Measurements from ENCODE around the gene UFD1. TPM values are rescaled to one million over a fixed set of nuclear protein-coding genes. Genes with fewer than 3 reads are reported as not detected.

The UFD1 gene
- total RNA-seq, 1 experiment from 2014 or later: 57.9 TPM

DNA sequence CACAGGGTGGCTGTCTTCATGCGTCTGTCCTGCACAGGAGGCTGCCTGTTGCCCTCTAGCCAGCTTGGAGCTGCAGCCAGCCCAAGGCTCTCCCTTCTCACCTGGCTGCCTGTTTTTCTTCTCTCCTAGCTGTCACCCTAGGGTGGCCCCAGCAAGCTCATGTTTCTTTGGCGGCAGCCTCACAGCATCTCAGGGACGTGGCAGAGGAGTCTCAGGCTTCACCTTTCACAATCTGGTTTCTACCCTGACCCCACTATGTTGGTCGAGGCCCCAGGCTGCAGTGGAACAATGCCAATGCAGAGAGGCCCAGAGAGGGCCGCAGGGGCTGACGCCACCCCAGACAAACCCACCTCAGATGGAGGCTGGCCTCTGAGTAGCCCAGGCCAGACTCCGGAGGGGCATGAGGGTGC lies 47.7 kb upstream of the UFD1 start:
- DNase-seq (ENCODE audit: low spot score) (no peak), ATAC-seq (no peak)
- no peak overlapping the region for H3K4me3 Mint-ChIP-seq
- H3K4me1 Mint-ChIP-seq: peaks cover 11% of the 10 kb centered on the region
- ChIA-PET POLR2A (no interaction called here), CTCF (interaction anchor here (1.2 kb wide), 1 partner anchor 103 kb away, joined by 3 read pairs; no protein-coding TSS in a partner anchor)
- no peaks in the 10 kb centered on the region for H3K36me3 Mint-ChIP-seq
- H3K9me3 Mint-ChIP-seq: no peaks in the 10 kb centered on the region
- peaks cover 52% of the 10 kb centered on the region for H3K27me3 Mint-ChIP-seq (ENCODE audit: low read depth)
- no peak overlapping the region for H3K27ac Mint-ChIP-seq
- TF ChIP-seq FOXP1 (CRISPR knock-in tag; IDR thresholded peaks at IDR 0.05; ENCODE audit: borderline replicate concordance): no peak
- TF ChIP-seq SMAD3 (CRISPR knock-in tag; IDR thresholded peaks at IDR 0.05; ENCODE audit: borderline replicate concordance): no peak
- TF ChIP-seq SP1 (CRISPR knock-in tag; conservative IDR thresholded peaks at IDR 0.05): no peak
- no peak for TF ChIP-seq RORB (CRISPR knock-in tag; IDR thresholded peaks at IDR 0.05)
- no peak for TF ChIP-seq SOX15 (CRISPR knock-in tag; IDR thresholded peaks at IDR 0.05)
- TF ChIP-seq GABPB1 (CRISPR knock-in tag; IDR thresholded peaks at IDR 0.05): no peak
- TF ChIP-seq, protein P1, sequence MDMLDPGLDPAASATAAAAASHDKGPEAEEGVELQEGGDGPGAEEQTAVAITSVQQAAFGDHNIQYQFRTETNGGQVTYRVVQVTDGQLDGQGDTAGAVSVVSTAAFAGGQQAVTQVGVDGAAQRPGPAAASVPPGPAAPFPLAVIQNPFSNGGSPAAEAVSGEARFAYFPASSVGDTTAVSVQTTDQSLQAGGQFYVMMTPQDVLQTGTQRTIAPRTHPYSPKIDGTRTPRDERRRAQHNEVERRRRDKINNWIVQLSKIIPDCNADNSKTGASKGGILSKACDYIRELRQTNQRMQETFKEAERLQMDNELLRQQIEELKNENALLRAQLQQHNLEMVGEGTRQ (CRISPR knock-in tag; IDR thresholded peaks at IDR 0.05): no peak
- no peak for TF ChIP-seq E2F1 (CRISPR knock-in tag; IDR thresholded peaks at IDR 0.05)
- no peak for TF ChIP-seq OVOL2 (CRISPR knock-in tag; IDR thresholded peaks at IDR 0.05; ENCODE audit: borderline replicate concordance)
- TF ChIP-seq ZMAT4 (CRISPR knock-in tag; IDR thresholded peaks at IDR 0.05): no peak

DNA sequence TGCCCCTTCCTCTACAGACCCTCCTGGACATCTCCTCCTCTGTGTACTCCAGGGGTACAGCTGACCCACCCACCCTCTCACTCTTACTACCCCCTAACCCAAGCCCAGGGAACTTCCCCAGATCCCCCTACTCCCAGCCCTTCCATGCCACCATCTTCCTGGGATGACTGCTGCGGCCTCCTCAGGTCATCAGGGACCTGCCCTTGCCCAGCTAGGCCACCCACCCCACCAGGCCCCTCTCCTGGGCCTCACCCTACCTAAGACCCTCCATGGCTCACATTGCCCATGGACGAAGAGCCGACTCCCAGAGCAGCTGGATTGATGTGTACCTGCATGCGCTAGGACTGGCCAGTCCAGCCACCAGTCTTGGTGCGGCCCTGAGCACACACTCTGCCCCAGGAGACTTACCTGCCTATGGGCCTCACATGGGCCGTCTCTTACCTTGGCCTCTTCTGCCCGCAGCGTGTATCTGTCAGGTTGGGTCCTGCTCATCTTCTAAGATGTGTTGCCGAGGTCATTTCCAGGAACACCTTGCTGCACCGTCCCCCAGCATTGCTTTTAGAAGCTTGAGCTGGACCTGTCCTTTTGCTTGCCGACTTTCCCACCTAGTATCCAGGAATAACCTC lies 47.2 kb upstream of the UFD1 start:
- ATAC-seq (no peak), DNase-seq (ENCODE audit: low spot score) (no peak)
- Mint-ChIP-seq H3K36me3 (no peaks in the 10 kb centered on the region), H3K4me1 (peaks cover 11% of the 10 kb centered on the region), H3K27ac (no peak overlapping the region), H3K27me3 (ENCODE audit: low read depth) (peaks cover 52% of the 10 kb centered on the region), H3K4me3 (peak overlapping the region; percentile 30; the same call in 1 of the 2 replicates), H3K9me3 (no peaks in the 10 kb centered on the region)
- ChIA-PET POLR2A (no interaction called here), CTCF (no interaction called here)
- TF ChIP-seq CREB1 (CRISPR knock-in tag; IDR thresholded peaks at IDR 0.05): no peak
- no peak for TF ChIP-seq FOXP4 (CRISPR knock-in tag; IDR thresholded peaks at IDR 0.05)
- no peak for TF ChIP-seq SMAD3 (CRISPR knock-in tag; IDR thresholded peaks at IDR 0.05; ENCODE audit: borderline replicate concordance)
- no peak for TF ChIP-seq SMAD4 (CRISPR knock-in tag; IDR thresholded peaks at IDR 0.05)
- no peak for TF ChIP-seq JUN (CRISPR knock-in tag; IDR thresholded peaks at IDR 0.05)

GRCh38 chr22:19525666-19526065 lies 46.7 kb upstream of the UFD1 start:
- Mint-ChIP-seq H3K4me1 (peaks cover 11% of the 10 kb centered on the region), H3K27ac (no peak overlapping the region), H3K9me3 (no peaks in the 10 kb centered on the region), H3K4me3 (peak overlapping the region; percentile 30), H3K36me3 (no peaks in the 10 kb centered on the region), H3K27me3 (ENCODE audit: low read depth) (peaks cover 52% of the 10 kb centered on the region)
- ATAC-seq (no peak), DNase-seq (ENCODE audit: low spot score) (no peak)
- CTCF ChIA-PET: no interaction called here
- TF ChIP-seq NFE2L1 (CRISPR knock-in tag; IDR thresholded peaks at IDR 0.05) (no peak), GABPB1 (CRISPR knock-in tag; IDR thresholded peaks at IDR 0.05) (no peak), JUN (CRISPR knock-in tag; IDR thresholded peaks at IDR 0.05) (no peak), ELF4 (CRISPR knock-in tag; IDR thresholded peaks at IDR 0.05; ENCODE audit: low read depth) (no peak), ATF6 (CRISPR knock-in tag; IDR thresholded peaks at IDR 0.05) (no peak), SOX15 (CRISPR knock-in tag; IDR thresholded peaks at IDR 0.05) (no peak), KAT7 (CRISPR knock-in tag; IDR thresholded peaks at IDR 0.05; ENCODE audit: borderline replicate concordance) (no peak), CREM (CRISPR knock-in tag; IDR thresholded peaks at IDR 0.05) (no peak), ZNF396 (CRISPR knock-in tag; IDR thresholded peaks at IDR 0.05; ENCODE audit: borderline replicate concordance) (no peak)
- TF ChIP-seq, protein P2, sequence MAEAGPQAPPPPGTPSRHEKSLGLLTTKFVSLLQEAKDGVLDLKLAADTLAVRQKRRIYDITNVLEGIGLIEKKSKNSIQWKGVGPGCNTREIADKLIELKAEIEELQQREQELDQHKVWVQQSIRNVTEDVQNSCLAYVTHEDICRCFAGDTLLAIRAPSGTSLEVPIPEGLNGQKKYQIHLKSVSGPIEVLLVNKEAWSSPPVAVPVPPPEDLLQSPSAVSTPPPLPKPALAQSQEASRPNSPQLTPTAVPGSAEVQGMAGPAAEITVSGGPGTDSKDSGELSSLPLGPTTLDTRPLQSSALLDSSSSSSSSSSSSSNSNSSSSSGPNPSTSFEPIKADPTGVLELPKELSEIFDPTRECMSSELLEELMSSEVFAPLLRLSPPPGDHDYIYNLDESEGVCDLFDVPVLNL (CRISPR knock-in tag; IDR thresholded peaks at IDR 0.05; ENCODE audit: borderline replicate concordance, low read depth): no peak
- POLR2A ChIA-PET: no interaction called here
